ENCODE data around the gene SDC1.

Gene SDC1

DNA sequence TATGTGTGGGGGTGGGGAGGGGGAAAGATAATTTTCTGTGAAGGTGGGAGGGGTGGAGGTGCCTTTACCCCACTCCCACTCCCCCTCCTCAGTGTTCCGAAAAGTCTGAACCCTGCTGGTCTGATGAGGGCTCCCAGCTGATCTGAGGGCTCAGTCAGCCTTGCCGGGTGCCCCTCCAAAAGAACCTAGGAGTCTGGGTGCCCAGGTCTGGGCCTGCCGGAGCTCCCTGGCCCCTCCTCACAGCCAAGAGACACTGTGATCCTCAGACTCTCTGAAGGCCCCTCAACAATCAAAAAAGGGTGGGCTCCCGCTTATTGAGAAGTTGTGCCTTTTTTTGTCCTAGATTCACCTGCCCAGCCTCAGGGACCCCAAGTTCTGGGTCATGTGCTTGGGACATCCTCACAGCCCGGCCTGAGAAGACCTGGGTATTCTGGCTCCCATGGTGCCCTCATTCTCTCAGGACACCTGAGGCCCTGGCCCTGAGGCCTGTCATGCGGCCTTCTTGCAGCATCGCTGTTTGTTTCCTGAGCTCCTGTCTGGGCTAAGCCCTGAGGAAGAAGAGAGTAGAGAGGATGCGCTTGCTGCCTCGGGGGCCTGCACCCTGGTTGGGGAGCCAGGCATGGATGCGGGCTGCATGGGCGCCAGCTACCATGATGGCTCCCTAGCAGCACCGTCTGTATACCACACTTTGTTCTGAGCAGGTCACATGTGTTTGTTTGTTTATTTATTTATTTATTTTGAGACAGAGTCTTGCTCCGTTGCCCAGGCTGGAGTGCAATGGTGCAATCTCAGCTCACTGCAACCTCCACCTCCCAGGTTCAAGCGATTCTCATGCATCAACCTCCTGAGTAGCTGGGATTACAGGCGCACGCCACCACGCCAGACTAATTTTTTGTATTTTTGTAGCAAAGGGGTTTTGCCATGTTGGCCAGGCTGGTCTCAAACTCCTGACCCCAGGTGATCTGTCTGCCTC is 44.0 kb downstream of the SDC1 start:
- DNase-seq: no peak

GRCh38 chr2:20179755-20180594 is 45.0 kb downstream of the SDC1 start:
- DNase-seq: no peak

GRCh38 chr2:20179466-20179754 is 45.5 kb downstream of the SDC1 start:
- DNase-seq: no peak

GRCh38 chr2:20178666-20179465 is 46.1 kb downstream of the SDC1 start:
- DNase-seq: no peak

DNA sequence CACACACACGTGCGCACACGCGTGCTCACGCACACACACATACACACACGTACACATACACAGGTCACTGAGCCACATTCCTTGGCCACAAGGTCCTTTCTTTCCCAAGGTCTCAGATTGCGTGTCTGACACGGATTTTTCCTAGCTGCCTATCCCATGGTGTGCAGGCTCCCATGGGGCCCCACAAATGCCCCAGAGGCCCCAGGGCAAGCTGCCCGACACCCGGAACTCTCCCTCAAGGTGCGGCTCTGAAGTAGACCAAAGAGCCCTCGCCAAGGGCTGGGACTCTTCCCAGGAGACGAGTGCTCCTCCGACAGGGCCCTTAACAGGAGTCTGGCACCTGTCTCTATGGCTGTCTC is 46.7 kb downstream of the SDC1 start:
- DNase-seq: no peak

DNA sequence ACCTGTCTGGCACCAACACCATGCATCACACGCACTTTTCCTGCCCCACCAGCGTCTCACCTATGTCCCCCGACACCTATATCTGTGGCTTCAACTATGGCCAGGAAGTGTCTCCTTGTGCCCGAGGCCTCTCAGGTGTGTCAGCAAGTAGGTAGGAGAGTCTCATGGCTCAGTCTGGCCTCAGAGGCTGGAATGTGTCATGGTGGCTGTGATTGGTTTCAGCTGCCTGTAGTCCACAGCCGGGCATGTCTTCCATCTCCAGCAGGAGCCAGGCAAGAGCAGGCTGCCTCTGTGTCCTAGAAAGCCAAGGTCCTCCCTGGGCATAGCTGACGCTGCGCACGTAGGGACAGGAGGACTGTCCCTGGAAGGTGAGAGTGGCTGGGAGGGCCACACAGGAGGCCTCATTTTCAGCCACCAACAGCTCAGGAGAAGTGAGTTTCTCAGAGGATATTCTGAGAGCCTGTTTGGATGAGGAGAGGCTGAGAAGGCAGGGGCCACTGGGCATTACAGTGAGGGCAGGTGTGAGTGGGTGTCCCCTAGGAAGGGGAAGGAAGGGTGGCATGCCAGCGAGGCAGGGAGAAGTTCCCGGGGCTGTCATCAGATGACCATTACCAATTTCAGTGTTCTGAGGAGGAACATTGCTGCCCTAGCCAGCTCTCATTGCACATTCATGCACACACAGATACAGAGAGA is 47.2 kb downstream of the SDC1 start:
- no peak for DNase-seq

GRCh38 chr2:20176760-20177159 is 48.2 kb downstream of the SDC1 start:
- DNase-seq: no peak

DNA sequence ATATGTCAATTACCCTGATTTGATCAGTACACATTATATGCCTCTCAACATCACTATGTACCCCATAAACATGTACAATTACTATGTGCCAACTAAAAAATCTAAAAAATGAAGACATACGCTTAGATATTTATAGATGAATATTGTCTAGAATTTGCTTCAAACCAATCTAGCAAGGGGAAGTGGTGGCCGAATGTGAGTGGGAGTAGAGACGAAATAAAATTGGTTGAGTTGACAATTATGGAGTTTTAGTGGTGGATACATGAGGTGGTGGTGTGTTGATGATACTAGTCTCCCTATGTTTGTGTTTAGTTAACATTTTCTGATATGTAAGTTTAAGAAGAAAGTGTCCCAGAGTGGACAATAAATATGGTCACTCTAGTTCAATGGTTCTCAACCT is 49.0 kb downstream of the SDC1 start:
- no peak for DNase-seq

DNA sequence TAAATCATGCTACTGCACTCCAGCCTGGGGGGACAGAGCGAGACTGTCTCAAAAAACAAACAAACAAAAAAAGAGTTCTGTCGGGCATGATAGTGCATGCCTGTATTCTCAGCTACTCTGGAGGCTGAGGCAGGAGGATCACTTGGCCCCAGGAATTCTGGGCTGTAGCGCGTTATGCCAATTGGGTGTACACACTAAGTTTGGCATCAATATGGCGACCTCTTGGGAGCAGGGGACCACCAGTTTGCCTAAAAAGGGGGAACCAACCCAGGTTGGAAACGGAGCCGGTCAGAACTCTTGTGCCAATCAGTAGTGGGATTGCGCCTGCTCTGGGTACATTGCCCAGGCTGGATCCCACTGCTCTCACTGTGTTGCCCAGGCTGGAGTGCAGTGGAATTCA is 49.7 kb downstream of the SDC1 start:
- no peak for DNase-seq

DNA sequence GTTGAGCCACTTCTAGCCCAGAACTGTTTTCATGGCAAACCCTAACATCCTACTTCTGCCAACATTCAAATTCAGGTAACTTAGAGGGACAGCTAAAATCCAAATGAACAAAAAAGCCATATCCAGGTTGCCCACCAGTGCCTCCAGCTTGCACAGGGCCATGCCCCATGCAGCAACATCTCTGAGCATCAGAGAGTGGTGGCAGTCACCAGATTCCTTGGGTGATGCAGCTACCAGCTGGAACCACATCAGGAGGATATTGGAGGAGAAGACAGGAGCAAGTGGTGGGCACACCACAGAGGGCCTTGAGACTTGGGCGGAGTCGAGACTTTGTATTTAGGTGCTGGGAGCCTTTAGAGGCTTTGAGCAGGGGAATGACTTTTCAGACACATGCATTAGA is 50.5 kb downstream of the SDC1 start:
- DNase-seq: no peak

GRCh38 chr2:20173496-20174402 is 51.2 kb downstream of the SDC1 start:
- no peak for DNase-seq

DNA sequence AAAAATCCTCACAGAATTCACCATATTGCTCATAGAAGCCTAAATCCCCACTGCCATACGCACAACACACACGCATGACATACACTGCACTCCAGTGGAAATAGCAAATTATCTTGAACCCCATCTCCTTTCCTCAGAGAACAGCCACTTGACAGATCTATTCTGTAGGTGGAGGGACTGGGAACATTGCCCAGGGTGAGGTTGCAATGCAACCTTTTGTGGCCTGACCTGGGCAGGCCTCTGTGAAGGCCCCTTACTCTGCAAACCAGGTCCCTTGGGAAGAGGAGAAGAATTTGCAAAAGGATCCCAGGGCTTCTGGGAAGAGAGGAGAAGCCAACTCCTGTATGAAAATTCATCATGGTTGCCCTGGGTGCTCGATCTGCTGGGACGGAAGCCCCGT is 51.9 kb downstream of the SDC1 start:
- no peak for DNase-seq

DNA sequence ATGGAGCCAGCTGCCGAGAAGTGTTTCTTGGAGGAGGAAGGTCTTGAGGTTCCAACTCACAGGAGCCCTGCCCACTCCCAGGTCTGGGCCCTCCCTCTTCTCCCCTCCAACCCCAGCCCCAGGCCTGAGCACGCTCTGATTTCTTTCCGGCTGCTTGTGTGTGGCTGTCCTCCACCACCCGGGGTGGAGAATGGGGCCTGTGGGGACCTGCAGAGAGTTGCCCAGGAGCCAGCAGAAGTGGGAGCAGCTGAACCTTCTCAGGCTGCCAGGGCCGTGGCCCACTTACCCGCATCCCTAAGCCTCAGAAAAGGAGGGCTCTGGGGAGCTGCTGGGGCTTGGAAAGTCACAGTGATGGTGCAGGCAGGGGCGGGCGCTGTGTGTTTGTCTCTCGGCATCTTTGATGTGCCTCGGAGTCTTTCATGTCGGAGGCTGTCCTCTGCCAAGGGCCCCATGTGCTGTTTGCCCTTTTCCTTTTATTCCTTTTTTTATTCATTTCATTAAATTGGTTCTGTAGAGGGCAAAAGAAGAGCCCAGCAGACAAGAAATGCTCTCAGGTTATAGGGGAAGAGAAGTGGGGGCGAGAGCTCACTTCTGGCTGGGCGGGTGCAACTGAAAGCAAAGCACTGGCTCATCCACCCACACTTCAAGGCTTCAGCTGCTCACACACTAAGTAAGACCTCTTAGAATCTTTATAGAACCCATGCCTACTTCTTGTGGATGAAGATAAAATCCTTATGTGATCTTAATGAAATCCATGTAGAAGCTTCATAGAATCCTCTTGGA is 52.5 kb downstream of the SDC1 start:
- no peak for DNase-seq

- no peak for DNase-seq
Observed at GRCh38 chr2:20171445-20171977, 53.4 kb downstream of the SDC1 start.

- no peak for DNase-seq
Observed at GRCh38 chr2:20170704-20171250, 54.2 kb downstream of the SDC1 start.

- no peak for DNase-seq
Observed at GRCh38 chr2:20169796-20170703, 54.9 kb downstream of the SDC1 start.

- DNase-seq: no peak
Observed at GRCh38 chr2:20168727-20169696, 55.9 kb downstream of the SDC1 start.
